IMR-90 (cell line): ENCODE measurements around the gene IL21R. TPM values are rescaled to one million over a fixed set of nuclear protein-coding genes. Genes with fewer than 3 reads are reported as not detected.

Experiments
- ATAC-seq: fragments of 200-7000 bp; cut with Tn5 transposase; 2 replicates; pipeline ENCODE4 v1.9.1; 2020; ENCODE audit warnings: low read depth, mild to moderate bottlenecking, moderate library complexity
- BruUV-seq: library from RNA; stranded (reverse); fragments of 400-500 nt; replicated peaks from 2 replicates; lab custom pipeline; 2021; lab: Mats Ljungman, UMichigan
- CTCF ChIA-PET: fragments of 300-600 bp; formaldehyde crosslinking; extraction: SDS; loops from one replicate; lab custom pipeline; 2021; ENCODE audit warnings: antibody characterized with exemption; lab: Yijun Ruan, JAX
- POLR2A ChIA-PET: fragments of 300-600 bp; sonication (Branson Sonifier 250); formaldehyde crosslinking; loops from one replicate; lab custom pipeline; 2022; ENCODE audit warnings: antibody characterized with exemption; ENCODE audit not compliant: unreplicated experiment; lab: Charles Lee
- DNase-seq: peaks from one replicate; pipeline ENCODE4 v3.0.0; 2013
- H2AFZ ChIP-seq: replicated peaks from 2 replicates; pipeline ENCODE3; 2013; ENCODE audit warnings: low read length, mild to moderate bottlenecking; ENCODE audit not compliant: poor library complexity
- H2AK5ac ChIP-seq: 2 replicates; pipeline ENCODE4 v1.6.1; 2013; ENCODE audit warnings: low read depth, low read length, inconsistent platforms
- H2AK9ac ChIP-seq: replicated peaks from 2 replicates; pipeline ENCODE3; 2013; ENCODE audit warnings: mild to moderate bottlenecking, low read depth, low read length, moderate library complexity; ENCODE audit not compliant: poor library complexity
- H2BK120ac ChIP-seq: 2 replicates; pipeline ENCODE4 v1.6.1; 2013; ENCODE audit warnings: low read depth, low read length, inconsistent platforms
- H2BK15ac ChIP-seq: 3 replicates; pipeline ENCODE4 v1.6.1; 2013; ENCODE audit warnings: low read depth, low read length, inconsistent platforms
- H2BK20ac ChIP-seq: 2 replicates; pipeline ENCODE4 v1.6.1; 2013; ENCODE audit warnings: low read depth, mild to moderate bottlenecking, inconsistent platforms, low read length, moderate library complexity
- H2BK5ac ChIP-seq: 2 replicates; pipeline ENCODE4 v1.6.1; 2013; ENCODE audit warnings: mild to moderate bottlenecking, low read depth, low read length, inconsistent platforms; ENCODE audit not compliant: poor library complexity, severe bottlenecking
- H3K14ac ChIP-seq: replicated peaks from 2 replicates; pipeline ENCODE4 v1.6.1; 2013; ENCODE audit warnings: low read depth, low read length, inconsistent platforms
- H3K18ac ChIP-seq: 2 replicates; pipeline ENCODE4 v1.6.1; 2013; ENCODE audit warnings: low read depth, low read length, control low read depth
- H3K23ac ChIP-seq: 2 replicates; pipeline ENCODE4 v1.6.1; 2013; ENCODE audit warnings: low read depth, low read length, inconsistent platforms
- H3K27ac ChIP-seq: 2 replicates; pipeline ENCODE4 v1.5.1; 2013; ENCODE audit warnings: mild to moderate bottlenecking, control low read depth, low read length; ENCODE audit not compliant: insufficient read depth
- H3K27me3 ChIP-seq: 2 replicates; pipeline ENCODE4 v1.6.1; 2013; ENCODE audit warnings: low read length; ENCODE audit not compliant: control insufficient read depth, insufficient read depth
- H3K36me3 ChIP-seq: 2 replicates; pipeline ENCODE4 v1.6.1; 2013; ENCODE audit warnings: low read length, mixed read lengths; ENCODE audit not compliant: control insufficient read depth, insufficient read depth
- H3K4ac ChIP-seq: 2 replicates; pipeline ENCODE4 v1.6.1; 2013; ENCODE audit warnings: low read depth, low read length, inconsistent platforms
- H3K4me1 ChIP-seq: 2 replicates; pipeline ENCODE4 v1.6.1; 2013; ENCODE audit warnings: low read length, mixed read lengths; ENCODE audit not compliant: control insufficient read depth, insufficient read depth
- H3K4me2 ChIP-seq: 2 replicates; pipeline ENCODE4 v1.6.1; 2013; ENCODE audit warnings: low read depth, mild to moderate bottlenecking, control low read depth, low read length, moderate library complexity
- H3K4me3 ChIP-seq: 2 replicates; pipeline ENCODE4 v1.5.1; 2013; ENCODE audit warnings: low read depth, mild to moderate bottlenecking, control low read depth, low read length, moderate library complexity; ENCODE audit not compliant: insufficient read depth
- H3K56ac ChIP-seq: 2 replicates; pipeline ENCODE4 v1.6.1; 2013; ENCODE audit warnings: low read length, inconsistent platforms; ENCODE audit not compliant: insufficient read depth; ENCODE audit errors: extremely low read depth
- H3K79me1 ChIP-seq, 2 experiments: 2 replicates each; pipeline ENCODE4 v1.6.1; 2013; ENCODE audit warnings: low read length in 2 of 2, inconsistent platforms in 1 of 2, low read depth in 1 of 2
- H3K9ac ChIP-seq: 2 replicates; pipeline ENCODE4 v1.6.1; 2013; ENCODE audit warnings: low read depth, low read length, control low read depth
- H3K9me1 ChIP-seq: 2 replicates; pipeline ENCODE4 v1.6.1; 2013; ENCODE audit warnings: low read length, inconsistent platforms; ENCODE audit not compliant: insufficient read depth
- H3K9me3 ChIP-seq: 2 replicates; pipeline ENCODE4 v1.6.1; 2013; ENCODE audit warnings: low read length; ENCODE audit not compliant: control insufficient read depth, insufficient read depth
- H4K20me1 ChIP-seq: 2 replicates; pipeline ENCODE4 v1.6.1; 2013; ENCODE audit warnings: low read length, inconsistent platforms; ENCODE audit not compliant: insufficient read depth
- H4K5ac ChIP-seq: 2 replicates; pipeline ENCODE4 v1.6.1; 2013; ENCODE audit warnings: mild to moderate bottlenecking, low read depth, low read length, control low read depth
- H4K8ac ChIP-seq, 2 experiments: 2 replicates each; pipeline ENCODE4 v1.6.1; 2013; ENCODE audit warnings: low read depth in 2 of 2, low read length in 2 of 2, control low read depth in 1 of 2, inconsistent platforms in 1 of 2
- H4K91ac ChIP-seq: 2 replicates; pipeline ENCODE4 v1.6.1; 2013; ENCODE audit warnings: low read depth, low read length, inconsistent platforms; ENCODE audit not compliant: insufficient read depth
- CHD1 ChIP-seq: IDR thresholded peaks from 2 replicates; pipeline ENCODE4 v1.6.1; 2012; ENCODE audit warnings: low read depth, low read length, improper control_type of control experiment
- FOS ChIP-seq: fragments of 150-350 bp; IDR thresholded peaks from 2 replicates; pipeline ENCODE4 v1.6.1; 2016; ENCODE audit warnings: low read depth, low read length
- USF2 ChIP-seq: fragments of 150-350 bp; IDR thresholded peaks from 2 replicates; pipeline ENCODE4 v1.6.1; 2017; ENCODE audit warnings: mild to moderate bottlenecking, antibody characterized with exemption, low read length, low read depth
- WGBS, 2 experiments: methylation state at CpG; one replicate each; pipeline versions ENCODE4 v1.1.5 to v1.1.7; 2013; ENCODE audit warnings: missing lambda C conversion rate in 2 of 2; ENCODE audit not compliant: insufficient read length in 1 of 2; ENCODE audit errors: extremely low coverage in 2 of 2; 5-methylcytosine and 5-hydroxymethylcytosine counted together
- dilution Hi-C: fragments of 300-500 bp; cut with HindIII; formaldehyde crosslinking; loops from one replicate; pipeline ENCODE4 v1.14.3; 2018; ENCODE audit warnings: low sequenced_read_pairs; ENCODE audit not compliant: unreplicated experiment
- in situ Hi-C: fragments of 300-500 bp; cut with MboI; formaldehyde crosslinking; loops from 3 replicates; pipeline ENCODE4 v1.14.3; 2019; ENCODE audit warnings: low sequenced_read_pairs, inconsistent platforms, mixed read lengths
- intact Hi-C: fragments of 100-400 bp; cut with micrococcal nuclease; formaldehyde crosslinking; loops from 2 replicates; pipeline ENCODE4 v1.10.0; 2022
- polyA plus RNA-seq, 3 experiments: library from polyadenylated mRNA; depleted of rRNA; stranded (reverse); fragments of >200 nt; gene quantifications; 2 replicates each; pipeline ENCODE4 v1.2.3, GENCODE V29; 2012; ENCODE audit warnings: low replicate concordance in 1 of 3
- total RNA-seq: library from RNA; depleted of rRNA; stranded (reverse); fragments of >200 nt; gene quantifications from 2 replicates; pipeline ENCODE4 v1.2.3, GENCODE V29; 2012

The IL21R gene
- total and polyA plus RNA-seq, 2 of the 4 experiments (the other 2 are of a cell fraction) = 0.72 to 0.97 TPM

DNA sequence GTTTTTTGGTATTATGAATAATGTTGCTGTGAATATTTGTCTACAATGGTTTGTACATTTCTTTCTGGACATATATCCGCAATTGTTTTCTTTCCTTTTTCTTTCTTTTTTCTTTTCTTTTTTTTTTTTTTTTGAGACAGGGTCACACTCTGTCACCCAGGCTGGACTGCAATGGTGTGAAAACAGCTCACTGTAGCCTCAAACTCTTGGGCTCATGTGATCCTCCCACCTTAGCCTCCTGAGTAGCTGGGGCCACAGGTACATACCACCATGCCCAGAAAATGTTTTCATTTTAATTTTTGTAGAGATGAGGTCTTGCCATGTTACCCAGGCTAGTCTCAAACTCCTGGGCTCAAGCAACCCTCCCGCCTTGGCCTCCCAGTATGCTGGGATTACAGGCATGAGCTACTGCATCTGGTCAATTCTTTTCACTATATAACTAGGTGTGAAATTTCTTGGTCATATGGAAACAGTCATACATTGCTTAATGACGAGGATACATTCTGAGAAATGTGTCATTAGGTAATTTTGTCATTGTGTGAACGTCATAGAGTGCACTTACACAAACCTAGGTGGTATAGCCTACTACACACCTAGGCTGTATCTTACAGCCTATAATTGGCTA lies 15.2 kb downstream of the IL21R start:
- no peaks in the 10 kb centered on the region for H3K9me1 ChIP-seq
- CTCF ChIA-PET = no interaction called here
- no TSS peak for BruUV-seq
- H2AK5ac ChIP-seq = no peak overlapping the region
- no peak overlapping the region for H2BK120ac ChIP-seq
- no peaks in the 10 kb centered on the region for H3K27me3 ChIP-seq
- H3K36me3 ChIP-seq = no peaks in the 10 kb centered on the region; the same call in 1 of the 2 replicates
- intact Hi-C loops (no loop called here), in situ Hi-C loops (no loop called here), dilution Hi-C loops (no loop called here)
- no peaks in the 10 kb centered on the region for H4K20me1 ChIP-seq
- H3K4me2 ChIP-seq = no peak overlapping the region
- H3K27ac ChIP-seq = no peak overlapping the region
- H2AK9ac ChIP-seq = no peak overlapping the region
- H3K56ac ChIP-seq = no peak overlapping the region
- H3K18ac ChIP-seq = no peak overlapping the region
- H3K79me1 ChIP-seq = no peaks in the 10 kb centered on the region
- H3K4me3 ChIP-seq = no peak overlapping the region
- H3K23ac ChIP-seq = no peak overlapping the region
- no peak overlapping the region for H2BK20ac ChIP-seq
- ATAC-seq (no peak), DNase-seq (no peak)
- H2BK15ac ChIP-seq = no peak overlapping the region
- no CpG with 5 or more reads among the region's 4 CpGs for WGBS, 2 experiments
- no peak overlapping the region for H4K91ac ChIP-seq
- H3K14ac ChIP-seq = no peak overlapping the region
- POLR2A ChIA-PET = no interaction called here
- no peak overlapping the region for H3K4ac ChIP-seq
- no peak overlapping the region for H4K8ac ChIP-seq
- no peaks in the 10 kb centered on the region for H3K9me3 ChIP-seq
- H2BK5ac ChIP-seq = no peak overlapping the region
- no peak overlapping the region for H3K9ac ChIP-seq
- no peaks in the 10 kb centered on the region for H3K4me1 ChIP-seq
- H4K5ac ChIP-seq = no peak overlapping the region
- H2AFZ ChIP-seq = no peak overlapping the region
- TF ChIP-seq CHD1 (no peak), FOS (no peak), USF2 (no peak)
